H1 (cell line): ENCODE results near the gene GUCA1A.

ENCODE experiments used
- CBX5 ChIP-seq: fragments of 300-800, 300-1000 bp; sonication (generic); IDR thresholded peaks from 2 replicates; pipeline ENCODE4 v1.7.1; 2016; ENCODE audit warnings: antibody characterized with exemption, low read length, low read depth
- CTCF ChIP-seq, 3 experiments: IDR thresholded peaks; 1 replicate in 2 of 3; 2 replicates in 1 of 3; pipeline versions ENCODE4 v1.5.1 to v1.6.1; 2011; ENCODE audit warnings: low read length in 3 of 3, mild to moderate bottlenecking in 3 of 3, inconsistent platforms in 2 of 3, low read depth in 1 of 3, moderate library complexity in 1 of 3; ENCODE audit not compliant: insufficient read depth in 1 of 3; ENCODE audit errors: control extremely low read depth in 1 of 3

GRCh38 chr6:42185597-42185996 is 12.4 kb downstream of the GUCA1A start:
- no peak for TF ChIP-seq CBX5
- no peak for TF ChIP-seq CTCF (IDR thresholded peaks at IDR 0.05; ENCODE audit: control extremely low read depth in 1 of 3, insufficient read depth in 1 of 3, low read depth in 1 of 3, low read length in 3 of 3)
